T-helper 17 cell (primary cell): ENCODE measurements around the gene COL18A1. TPM values are rescaled to one million over a fixed set of nuclear protein-coding genes. Genes with fewer than 3 reads are reported as not detected.

Experiments
- ATAC-seq: fragments of 150-1000 bp; cut with Tn5 transposase; 2 replicates; pipeline ENCODE4 v1.10.0; 2021; ENCODE audit warnings: mild to moderate bottlenecking, moderate library complexity
- DNase-seq, 3 donors: peaks; one replicate each; pipeline versions ENCODE4 v3.0.0 to v3.0.0-alpha.2; 2020 to 2021
- H3K9me3 ChIP-seq: one replicate; pipeline ENCODE4 v1.7.0; 2013; ENCODE audit warnings: low read length, mild to moderate bottlenecking; ENCODE audit not compliant: control insufficient read depth, poor library complexity, severe bottlenecking
- H3K27ac Mint-ChIP-seq: one replicate; pipeline ENCODE4 v1.8.0; 2022; ENCODE audit warnings: mild to moderate bottlenecking, moderate library complexity, mixed read lengths
- H3K27me3 Mint-ChIP-seq: one replicate; pipeline ENCODE4 v1.8.0; 2022; ENCODE audit warnings: mixed read lengths
- H3K36me3 Mint-ChIP-seq: one replicate; pipeline ENCODE4 v1.8.0; 2022; ENCODE audit warnings: low read depth, mixed read lengths
- H3K4me1 Mint-ChIP-seq: one replicate; pipeline ENCODE4 v1.8.0; 2022; ENCODE audit warnings: mild to moderate bottlenecking, mixed read lengths
- H3K4me3 Mint-ChIP-seq: one replicate; pipeline ENCODE4 v1.8.0; 2022; ENCODE audit warnings: mild to moderate bottlenecking, moderate library complexity, mixed read lengths
- total RNA-seq, 4 donors: library from RNA in 2 of 4; stranded (reverse) in 2 of 4; gene quantifications; one replicate each; pipeline ENCODE4 v1.2.3 and lab custom pipeline; 2022 to 2026

COL18A1 gene
- total RNA-seq, 2 donors from 2014 or later, result 5.4 to 17.1 TPM

DNA sequence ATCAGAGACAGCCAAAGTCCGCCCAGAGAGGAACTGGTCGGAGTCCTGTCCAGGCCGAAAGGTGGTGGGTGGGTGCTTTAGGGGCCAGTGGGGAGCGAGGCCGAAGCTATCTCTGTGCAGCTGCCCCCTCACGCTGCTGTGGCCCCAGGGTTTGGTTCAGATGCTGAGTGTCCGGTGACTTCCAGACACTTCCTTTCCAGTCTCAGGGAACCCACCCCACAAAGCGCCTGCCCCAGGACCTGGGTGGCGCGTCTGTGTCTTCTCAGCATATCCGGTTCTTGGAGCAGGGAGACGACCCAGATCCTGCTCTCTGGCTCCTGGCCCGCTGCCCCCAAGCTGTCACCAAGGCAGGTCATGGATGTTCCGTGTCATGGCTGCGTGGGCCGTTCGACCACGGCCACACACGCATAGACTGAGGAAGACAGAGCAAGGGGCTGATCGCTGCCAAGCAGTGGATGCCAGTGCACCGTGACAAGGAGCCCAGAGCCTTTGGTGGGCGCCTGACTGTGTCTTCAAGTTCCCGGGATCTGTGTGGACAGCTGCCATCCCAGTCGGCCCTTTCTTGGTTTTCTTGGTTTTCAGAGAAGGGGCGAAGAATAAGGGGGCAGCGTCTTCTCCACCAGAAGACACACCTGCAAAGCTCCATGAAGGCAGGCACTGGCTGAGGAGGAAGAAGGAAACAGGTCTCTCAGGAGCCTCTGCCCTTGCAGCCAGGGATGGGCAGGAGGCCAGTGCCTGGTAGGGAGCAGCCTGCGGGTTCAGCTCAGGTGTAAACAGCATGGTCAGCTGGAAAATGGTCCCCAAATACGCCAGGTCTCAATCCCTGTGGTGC lies 22.9 kb upstream of the COL18A1 start:
- Mint-ChIP-seq H3K27me3 (peaks cover 53% of the 10 kb centered on the region), H3K27ac (no peak overlapping the region), H3K36me3 (peaks cover 5% of the 10 kb centered on the region), H3K4me3 (no peak overlapping the region), H3K4me1 (peaks cover 4% of the 10 kb centered on the region)
- DNase-seq, result no peak
- no peaks in the 10 kb centered on the region for H3K9me3 ChIP-seq
- ATAC-seq, result no peak

GRCh38 chr21:45382697-45382997 lies 22.3 kb upstream of the COL18A1 start:
- no peaks in the 10 kb centered on the region for H3K9me3 ChIP-seq
- Mint-ChIP-seq H3K27me3 (peaks cover 59% of the 10 kb centered on the region), H3K36me3 (peaks cover 5% of the 10 kb centered on the region), H3K4me1 (peaks cover 4% of the 10 kb centered on the region), H3K27ac (no peak overlapping the region), H3K4me3 (no peak overlapping the region)
- ATAC-seq (no peak), DNase-seq (no peak)

DNA sequence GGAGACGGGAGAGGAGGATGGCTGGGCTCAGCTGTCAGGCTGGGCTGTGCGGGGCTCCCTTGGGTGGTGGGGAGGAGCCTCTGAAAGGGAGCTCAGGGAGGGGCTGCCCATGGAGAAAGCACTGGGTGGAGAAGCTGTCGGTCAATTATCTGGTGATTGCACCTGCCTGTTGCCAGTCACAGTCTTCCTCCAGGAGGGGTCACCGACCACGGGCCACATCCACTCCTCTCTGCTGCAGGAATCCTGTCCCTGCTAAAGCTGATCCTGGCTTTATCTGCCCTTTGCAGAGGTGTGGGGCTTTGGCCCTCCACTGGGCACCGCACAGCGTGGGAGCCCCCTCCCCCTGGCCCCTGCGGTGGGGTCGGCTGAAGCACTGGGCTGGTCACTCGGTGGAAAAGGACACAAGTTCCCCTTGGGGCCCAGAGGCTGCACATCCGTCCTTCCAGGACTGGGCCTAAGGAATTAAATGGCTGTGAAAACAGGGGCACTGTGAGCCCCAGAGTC lies 21.8 kb upstream of the COL18A1 start:
- ATAC-seq (no peak), DNase-seq (no peak)
- H3K36me3 Mint-ChIP-seq, result peaks cover 5% of the 10 kb centered on the region
- no peak overlapping the region for H3K4me3 Mint-ChIP-seq
- peaks cover 61% of the 10 kb centered on the region for H3K27me3 Mint-ChIP-seq
- peaks cover 4% of the 10 kb centered on the region for H3K4me1 Mint-ChIP-seq
- no peak overlapping the region for H3K27ac Mint-ChIP-seq
- no peaks in the 10 kb centered on the region for H3K9me3 ChIP-seq

DNA sequence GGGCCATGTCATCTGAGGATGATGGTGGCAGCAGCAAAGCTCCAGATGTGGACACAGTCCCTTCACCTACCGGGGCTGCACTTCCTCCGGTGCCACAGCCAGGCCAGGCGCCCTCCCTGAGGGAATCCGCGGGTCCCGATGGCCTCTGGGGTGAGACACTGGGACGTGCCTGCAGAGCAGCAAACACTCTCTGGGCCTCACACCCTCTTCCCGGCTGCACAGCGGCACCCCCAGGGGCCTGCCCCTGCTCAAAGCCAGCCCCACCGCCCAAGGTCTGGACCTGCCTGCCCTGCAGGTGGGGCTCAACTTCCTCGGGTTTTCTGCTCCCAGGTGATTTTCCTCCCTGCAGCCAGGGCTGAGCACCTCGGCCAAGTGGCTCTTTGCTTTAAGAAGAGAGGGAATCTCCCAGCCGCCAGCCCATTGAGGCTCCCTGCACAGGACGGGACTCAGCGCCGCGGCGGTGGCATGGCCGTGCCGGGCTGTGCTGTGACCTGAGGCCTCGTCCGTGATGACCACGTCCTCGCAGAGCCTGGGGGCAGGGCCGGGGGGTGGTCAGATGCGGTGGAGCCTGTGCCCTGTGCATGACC lies 21.3 kb upstream of the COL18A1 start:
- peaks cover 4% of the 10 kb centered on the region for H3K4me1 Mint-ChIP-seq
- H3K27me3 Mint-ChIP-seq, result peaks cover 61% of the 10 kb centered on the region
- no peaks in the 10 kb centered on the region for H3K9me3 ChIP-seq
- ATAC-seq, result no peak
- H3K36me3 Mint-ChIP-seq, result peaks cover 5% of the 10 kb centered on the region
- H3K27ac Mint-ChIP-seq, result no peak overlapping the region
- DNase-seq, result no peak
- H3K4me3 Mint-ChIP-seq, result no peak overlapping the region

DNA sequence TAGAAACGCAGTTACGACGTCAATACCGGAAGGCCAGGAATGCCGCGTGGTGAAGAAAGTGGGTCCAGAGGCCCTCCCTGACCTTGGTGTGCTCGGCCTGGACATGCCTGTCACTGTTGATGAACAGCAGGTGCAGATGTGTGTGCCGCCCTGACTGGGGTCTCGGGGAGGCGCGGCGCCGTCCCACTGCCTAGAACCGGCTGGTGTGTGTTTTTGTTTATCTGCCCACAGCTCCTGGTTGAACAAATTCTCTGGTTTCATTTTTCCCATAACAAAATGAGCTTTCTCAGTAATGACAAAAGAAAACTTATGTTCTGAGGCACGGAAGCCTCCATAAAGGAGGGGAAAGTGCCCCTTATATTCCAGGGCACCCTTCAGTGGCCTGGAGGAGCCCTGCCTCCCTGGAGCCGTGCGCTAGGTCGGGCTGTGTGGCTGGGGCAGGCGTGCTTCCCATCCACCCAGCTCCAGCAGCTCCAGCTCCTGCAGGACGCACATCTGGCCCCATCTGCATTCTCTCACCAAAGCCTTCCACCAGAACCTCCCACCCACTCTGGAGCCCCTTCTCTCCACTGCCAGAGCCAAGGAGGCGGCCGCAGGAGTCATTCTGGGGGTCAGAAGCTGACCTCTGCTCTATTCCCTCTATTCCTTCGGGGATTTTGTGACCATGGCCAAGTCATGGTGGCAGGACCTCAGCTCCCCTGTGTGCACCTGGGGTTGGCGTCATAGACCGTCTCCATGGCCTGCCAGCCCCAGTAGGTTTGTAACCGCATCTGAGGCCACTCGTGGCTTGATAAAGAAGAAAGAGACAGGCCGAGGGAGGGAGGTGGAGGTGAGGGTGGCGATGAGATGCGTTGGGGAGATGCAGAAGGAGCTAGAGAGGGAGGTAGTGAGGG lies 20.1 kb upstream of the COL18A1 start:
- Mint-ChIP-seq H3K4me1 (peaks cover 2% of the 10 kb centered on the region), H3K36me3 (peaks cover 2% of the 10 kb centered on the region), H3K4me3 (no peak overlapping the region), H3K27me3 (peaks cover 52% of the 10 kb centered on the region), H3K27ac (no peak overlapping the region)
- DNase-seq (no peak), ATAC-seq (no peak)
- H3K9me3 ChIP-seq, result no peaks in the 10 kb centered on the region

- no peak for DNase-seq
- no peaks in the 10 kb centered on the region for H3K9me3 ChIP-seq
- no peak for ATAC-seq
- Mint-ChIP-seq H3K27me3 (peaks cover 45% of the 10 kb centered on the region), H3K36me3 (peaks cover 2% of the 10 kb centered on the region), H3K27ac (no peak overlapping the region), H3K4me1 (peaks cover under 1% of the 10 kb centered on the region), H3K4me3 (no peak overlapping the region)
These were observed 19.4 kb upstream of the COL18A1 start for GRCh38 chr21:45385549-45386050.

DNA sequence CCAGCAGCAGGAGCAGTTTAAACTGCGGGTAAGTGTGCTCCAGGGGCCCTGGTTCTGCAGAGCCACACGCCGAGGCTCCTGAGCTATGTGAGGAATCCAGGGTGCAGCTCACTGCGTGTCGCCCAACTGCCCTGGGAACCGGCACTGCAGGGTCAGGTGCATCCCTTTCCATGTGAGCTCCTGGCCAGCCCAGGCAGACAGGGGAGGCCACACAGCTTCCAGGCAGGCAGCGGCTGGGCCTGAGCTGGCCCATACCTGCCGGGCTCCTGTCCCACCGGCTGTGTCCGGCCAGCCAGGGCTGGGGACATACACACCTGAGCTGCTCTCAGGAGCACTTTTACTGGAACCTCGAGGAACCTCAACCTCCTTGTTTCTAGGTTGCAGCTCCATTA lies 18.6 kb upstream of the COL18A1 start:
- H3K9me3 ChIP-seq, result no peaks in the 10 kb centered on the region
- H3K4me1 Mint-ChIP-seq, result no peaks in the 10 kb centered on the region
- ATAC-seq (no peak), DNase-seq (no peak)
- H3K27ac Mint-ChIP-seq, result no peak overlapping the region
- H3K36me3 Mint-ChIP-seq, result no peaks in the 10 kb centered on the region
- peaks cover 39% of the 10 kb centered on the region for H3K27me3 Mint-ChIP-seq
- no peak overlapping the region for H3K4me3 Mint-ChIP-seq

- DNase-seq, result no peak
- Mint-ChIP-seq H3K27ac (no peak overlapping the region), H3K4me1 (no peaks in the 10 kb centered on the region), H3K27me3 (peaks cover 39% of the 10 kb centered on the region), H3K36me3 (no peaks in the 10 kb centered on the region), H3K4me3 (no peak overlapping the region)
- no peak for ATAC-seq
- no peaks in the 10 kb centered on the region for H3K9me3 ChIP-seq
These were observed 18.1 kb upstream of the COL18A1 start for GRCh38 chr21:45386728-45387371.

DNA sequence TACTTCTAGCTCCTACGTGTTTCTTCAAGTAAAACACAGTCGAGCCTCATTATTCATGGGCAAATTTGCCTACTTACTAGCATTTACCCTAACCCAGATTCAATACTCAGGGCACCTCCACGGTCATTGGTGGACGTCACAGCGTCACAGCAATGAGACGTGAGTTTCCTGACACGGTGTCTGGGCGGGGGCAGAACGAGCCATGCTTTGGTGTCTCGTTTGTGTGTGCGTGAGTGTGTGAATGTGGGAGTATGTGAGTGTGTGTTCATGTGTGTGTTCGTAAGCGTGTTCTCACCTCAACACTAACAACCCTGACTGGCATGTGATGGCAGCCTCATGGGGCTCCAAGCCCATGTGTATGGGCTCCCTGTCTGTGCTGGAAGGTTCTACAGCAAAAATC lies 17.5 kb upstream of the COL18A1 start:
- no peaks in the 10 kb centered on the region for H3K4me1 Mint-ChIP-seq
- no peaks in the 10 kb centered on the region for H3K36me3 Mint-ChIP-seq
- H3K9me3 ChIP-seq, result no peaks in the 10 kb centered on the region
- H3K27me3 Mint-ChIP-seq, result peaks cover 34% of the 10 kb centered on the region
- no peak overlapping the region for H3K27ac Mint-ChIP-seq
- no peak overlapping the region for H3K4me3 Mint-ChIP-seq
- ATAC-seq (no peak), DNase-seq (no peak)

DNA sequence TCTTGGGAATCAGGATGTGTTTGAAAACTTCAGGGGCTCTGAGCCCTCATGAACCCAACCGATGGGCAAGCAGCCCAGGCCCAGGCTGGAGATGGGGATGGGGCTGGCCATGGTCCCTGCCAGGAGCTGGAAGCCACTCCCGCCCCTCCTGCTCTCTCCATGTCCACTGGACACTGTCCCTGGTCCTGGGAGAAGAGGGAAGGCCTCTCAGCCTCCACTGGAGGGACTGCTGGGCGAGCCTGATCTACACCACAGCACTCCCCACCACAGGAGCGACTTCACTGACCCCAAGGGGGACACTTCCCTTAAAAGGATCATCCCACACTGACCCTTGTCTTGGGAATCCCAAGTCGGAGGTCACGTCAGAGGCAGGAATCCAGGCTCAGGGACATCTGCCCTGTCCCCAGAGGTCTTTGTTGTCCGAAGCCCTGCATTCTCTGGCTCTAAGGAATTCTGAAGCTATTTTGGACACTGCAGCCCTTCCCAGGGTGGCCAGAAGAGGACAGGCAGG lies 16.9 kb upstream of the COL18A1 start:
- Mint-ChIP-seq H3K4me3 (no peak overlapping the region), H3K27me3 (peaks cover 28% of the 10 kb centered on the region), H3K4me1 (no peaks in the 10 kb centered on the region), H3K27ac (no peak overlapping the region), H3K36me3 (no peaks in the 10 kb centered on the region)
- H3K9me3 ChIP-seq, result no peaks in the 10 kb centered on the region
- DNase-seq, result no peak
- ATAC-seq, result no peak

- no peaks in the 10 kb centered on the region for H3K9me3 ChIP-seq
- Mint-ChIP-seq H3K4me3 (no peak overlapping the region), H3K27ac (no peak overlapping the region), H3K27me3 (peaks cover 28% of the 10 kb centered on the region), H3K36me3 (no peaks in the 10 kb centered on the region), H3K4me1 (no peaks in the 10 kb centered on the region)
- ATAC-seq (no peak), DNase-seq (no peak)
These were observed 16.2 kb upstream of the COL18A1 start for GRCh38 chr21:45388611-45389296.

DNA sequence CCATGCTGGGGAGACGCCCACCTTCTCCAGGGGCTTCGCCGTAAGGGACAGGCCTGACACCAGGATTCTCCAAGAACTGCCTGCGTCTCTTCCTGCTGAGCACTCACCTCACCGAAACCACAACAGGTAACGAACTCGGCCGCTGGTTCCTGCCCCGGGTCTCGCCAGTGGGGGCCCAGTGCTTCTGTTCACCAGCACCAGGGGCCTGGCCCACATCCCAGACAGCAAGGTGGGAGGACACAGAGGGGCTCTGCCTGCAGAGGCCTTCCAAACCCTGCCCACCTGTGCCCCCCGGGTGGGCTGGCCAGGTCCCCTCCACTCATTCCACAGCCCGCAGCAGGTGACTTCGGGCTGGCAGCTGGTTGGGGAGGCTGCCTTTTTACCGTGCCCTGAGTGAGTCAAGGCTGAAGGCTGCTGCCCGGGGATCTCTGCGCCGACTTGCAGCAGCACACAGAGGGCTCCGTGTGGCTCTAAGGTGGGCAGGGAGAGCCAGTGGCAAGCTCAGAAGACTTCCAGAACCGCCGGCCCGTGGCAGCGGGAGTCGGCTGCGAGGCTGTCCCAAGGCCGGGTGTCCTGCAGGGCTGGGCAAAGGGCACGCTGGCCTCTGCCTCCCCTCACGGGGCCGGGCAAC lies 14.7 kb upstream of the COL18A1 start:
- no peak overlapping the region for H3K4me3 Mint-ChIP-seq
- no peaks in the 10 kb centered on the region for H3K36me3 Mint-ChIP-seq
- no peaks in the 10 kb centered on the region for H3K4me1 Mint-ChIP-seq
- H3K9me3 ChIP-seq, result no peaks in the 10 kb centered on the region
- peaks cover 28% of the 10 kb centered on the region for H3K27me3 Mint-ChIP-seq
- no peak overlapping the region for H3K27ac Mint-ChIP-seq
- DNase-seq, result no peak
- no peak for ATAC-seq
